ENCODE data around the gene CSRNP3. TPM values are rescaled to one million over a fixed set of nuclear protein-coding genes. Genes with fewer than 3 reads are reported as not detected.

Gene CSRNP3
- total RNA-seq, 4 donors from 2014 or later: 0.12 to 1.5 (median 0.93) TPM

DNA sequence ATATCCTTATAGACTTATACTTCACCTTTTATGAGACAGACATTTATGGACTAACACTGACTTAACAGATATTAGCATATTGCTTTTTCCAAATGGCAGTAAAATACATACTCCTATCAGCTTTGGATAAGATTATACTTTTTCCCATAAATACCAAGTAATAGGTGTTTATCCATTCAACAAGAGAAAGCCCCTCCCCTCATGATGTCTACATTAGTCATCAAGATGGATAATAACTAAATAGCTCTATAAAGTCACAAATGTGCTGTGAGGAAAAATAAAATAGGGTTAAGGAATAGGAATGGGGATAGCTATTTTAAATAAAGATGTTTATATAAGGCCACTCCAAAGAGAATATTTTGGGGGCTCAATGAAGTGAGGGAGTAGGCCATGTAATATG is 39.4 kb downstream of the CSRNP3 start:
- DNase-seq (ENCODE audit: low spot score) (no peak), ATAC-seq (ENCODE audit: low FRiP score) (no peak)
- TF ChIP-seq, protein P1, sequence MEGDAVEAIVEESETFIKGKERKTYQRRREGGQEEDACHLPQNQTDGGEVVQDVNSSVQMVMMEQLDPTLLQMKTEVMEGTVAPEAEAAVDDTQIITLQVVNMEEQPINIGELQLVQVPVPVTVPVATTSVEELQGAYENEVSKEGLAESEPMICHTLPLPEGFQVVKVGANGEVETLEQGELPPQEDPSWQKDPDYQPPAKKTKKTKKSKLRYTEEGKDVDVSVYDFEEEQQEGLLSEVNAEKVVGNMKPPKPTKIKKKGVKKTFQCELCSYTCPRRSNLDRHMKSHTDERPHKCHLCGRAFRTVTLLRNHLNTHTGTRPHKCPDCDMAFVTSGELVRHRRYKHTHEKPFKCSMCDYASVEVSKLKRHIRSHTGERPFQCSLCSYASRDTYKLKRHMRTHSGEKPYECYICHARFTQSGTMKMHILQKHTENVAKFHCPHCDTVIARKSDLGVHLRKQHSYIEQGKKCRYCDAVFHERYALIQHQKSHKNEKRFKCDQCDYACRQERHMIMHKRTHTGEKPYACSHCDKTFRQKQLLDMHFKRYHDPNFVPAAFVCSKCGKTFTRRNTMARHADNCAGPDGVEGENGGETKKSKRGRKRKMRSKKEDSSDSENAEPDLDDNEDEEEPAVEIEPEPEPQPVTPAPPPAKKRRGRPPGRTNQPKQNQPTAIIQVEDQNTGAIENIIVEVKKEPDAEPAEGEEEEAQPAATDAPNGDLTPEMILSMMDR (IDR thresholded peaks at IDR 0.05): no peak

DNA sequence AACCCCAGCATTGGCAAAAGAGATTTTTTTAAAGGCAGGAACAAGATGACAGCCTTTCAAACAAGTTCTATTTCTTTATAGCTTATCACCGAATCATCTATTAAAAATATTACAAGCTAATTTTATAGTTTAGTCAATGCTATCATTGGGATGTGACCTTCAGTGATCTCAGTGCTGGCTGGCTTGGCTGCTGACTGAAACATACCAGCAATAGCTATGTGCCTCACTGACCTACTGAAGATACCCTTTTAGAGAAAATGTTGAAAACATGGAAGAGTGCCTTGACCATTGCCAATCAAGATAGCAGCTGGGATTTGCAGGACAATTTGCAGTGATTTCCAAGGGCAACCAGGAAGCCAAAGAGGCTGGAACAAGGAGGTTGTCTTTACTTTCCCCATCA is 44.0 kb downstream of the CSRNP3 start:
- TF ChIP-seq, protein P1 (IDR thresholded peaks at IDR 0.05): no peak
- ATAC-seq (ENCODE audit: low FRiP score): no peak
- no peak for DNase-seq (ENCODE audit: low spot score)

DNA sequence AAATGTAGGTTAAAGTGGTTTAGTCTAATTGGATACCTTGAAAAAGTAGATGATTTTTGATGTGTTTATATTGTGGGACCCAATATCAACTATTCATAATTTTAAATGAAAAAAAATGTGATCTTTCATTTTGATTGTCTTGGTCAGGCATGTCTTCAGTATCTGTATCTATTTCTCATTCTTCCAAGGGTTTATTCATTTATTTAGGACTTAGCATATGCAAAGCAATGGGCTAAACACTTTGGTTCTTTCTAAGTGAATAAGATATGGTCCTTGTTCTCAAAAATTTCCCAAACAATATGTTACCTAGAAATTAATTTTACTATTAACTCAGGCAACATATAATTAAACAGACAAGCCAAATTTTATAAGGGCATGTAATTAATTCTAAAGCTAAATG is 49.1 kb downstream of the CSRNP3 start:
- DNase-seq (ENCODE audit: low spot score) (no peak), ATAC-seq (ENCODE audit: low FRiP score) (no peak)
- TF ChIP-seq, protein P1 (IDR thresholded peaks at IDR 0.05): no peak

DNA sequence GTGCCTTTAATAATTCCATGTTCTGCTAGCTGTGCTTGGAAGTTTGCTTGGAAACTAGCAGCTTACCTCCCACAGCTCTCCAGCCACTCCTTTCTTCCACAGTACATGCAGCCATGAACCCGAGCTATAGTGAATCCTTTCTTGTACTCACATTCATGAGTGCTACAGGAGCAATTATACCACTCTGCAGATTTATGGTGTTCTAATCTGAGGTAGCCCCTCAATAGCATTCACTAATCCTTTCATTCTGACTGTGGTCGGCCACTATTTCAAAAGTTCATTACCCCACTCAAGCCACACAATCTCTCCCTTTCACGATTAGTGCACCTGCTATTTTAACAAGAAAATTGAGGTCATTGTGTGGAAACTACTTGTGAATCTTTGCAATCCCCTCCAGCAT is 53.2 kb downstream of the CSRNP3 start:
- ATAC-seq (ENCODE audit: low FRiP score) (no peak), DNase-seq (ENCODE audit: low spot score) (no peak)
- TF ChIP-seq, protein P1 (IDR thresholded peaks at IDR 0.05): no peak

DNA sequence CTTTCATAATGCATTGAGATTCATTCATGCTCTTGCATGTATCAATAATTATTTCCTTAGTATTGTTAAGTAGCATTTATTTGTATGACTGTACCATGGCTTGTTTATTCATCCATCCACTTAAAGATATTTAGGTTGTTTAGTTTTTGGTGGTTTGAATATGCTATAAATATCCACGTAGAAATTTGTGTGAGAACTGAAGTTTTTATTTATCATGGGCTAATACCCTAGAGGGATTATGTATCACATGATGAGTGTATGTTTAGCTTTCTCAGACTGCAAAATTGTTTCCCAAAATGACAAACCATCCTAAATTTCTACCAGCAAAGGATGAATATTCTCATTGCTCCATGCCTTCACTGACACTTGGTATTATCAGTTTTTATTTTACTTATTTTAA is 55.2 kb downstream of the CSRNP3 start:
- DNase-seq (ENCODE audit: low spot score): no peak
- TF ChIP-seq, protein P1 (IDR thresholded peaks at IDR 0.05): no peak
- ATAC-seq (ENCODE audit: low FRiP score): no peak

DNA sequence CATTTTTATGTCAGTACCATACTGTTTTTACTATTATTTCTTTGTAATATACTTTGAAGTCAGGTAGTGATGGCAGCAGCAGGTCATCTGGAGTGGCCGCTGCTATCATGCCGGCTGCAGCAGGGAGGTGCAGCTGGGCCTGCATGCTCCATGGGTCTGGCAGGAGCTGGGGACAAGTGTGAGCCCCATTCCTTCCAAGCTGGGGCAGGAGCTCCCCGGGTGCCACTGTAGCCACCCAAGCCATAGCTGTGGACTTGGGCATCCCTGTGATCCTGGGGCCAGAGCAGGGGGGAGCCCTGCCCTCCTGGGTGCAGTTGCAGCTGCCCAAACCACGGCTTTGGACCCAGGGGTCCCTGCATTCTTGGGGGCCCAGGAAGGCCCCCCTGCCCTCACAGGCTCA is 59.2 kb downstream of the CSRNP3 start:
- TF ChIP-seq, protein P1 (IDR thresholded peaks at IDR 0.05): no peak
- DNase-seq (ENCODE audit: low spot score) (no peak), ATAC-seq (ENCODE audit: low FRiP score) (no peak)

DNA sequence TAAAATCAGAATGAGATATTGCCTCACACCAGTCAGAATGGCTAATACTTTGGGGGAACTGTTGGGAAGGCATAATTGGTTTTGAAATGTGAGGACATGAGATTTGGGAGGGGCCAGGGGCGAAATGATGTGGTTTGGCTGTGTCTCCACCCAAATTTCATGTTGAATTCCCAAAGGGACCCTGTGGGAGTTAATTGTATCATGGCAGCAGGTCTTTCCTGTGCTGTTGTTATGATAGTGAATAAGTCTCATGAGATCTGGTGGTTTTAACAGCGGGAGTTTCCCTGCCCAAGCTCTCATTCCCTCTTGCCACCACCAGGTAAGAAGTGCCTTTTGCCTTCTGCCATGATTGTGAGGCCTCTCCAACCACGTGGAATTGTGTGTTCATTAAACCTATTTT is 59.6 kb downstream of the CSRNP3 start:
- ATAC-seq (ENCODE audit: low FRiP score) (no peak), DNase-seq (ENCODE audit: low spot score) (no peak)
- TF ChIP-seq, protein P1 (IDR thresholded peaks at IDR 0.05): no peak
